Measurements from ENCODE around the gene C12orf42. TPM values are rescaled to one million over a fixed set of nuclear protein-coding genes. Genes with fewer than 3 reads are reported as not detected.

C12orf42 gene
- total RNA-seq, 2 experiments from 2014 or later: 3.9 to 4.8 TPM

GRCh38 chr12:103303484-103303883 lies 192.3 kb downstream of the C12orf42 start:
- POLR2A ChIA-PET: no interaction called here
- CTCF ChIA-PET: no interaction called here

GRCh38 chr12:103301642-103302591 lies 193.9 kb downstream of the C12orf42 start:
- Histone ChIP-seq H3K27ac (ENCODE audit: low read depth in 1 of 2, low read length in 2 of 2) (no peak overlapping the region), H3K4me1 (ENCODE audit: insufficient read depth, low read length) (no peaks in the 10 kb centered on the region), H3K9me3 (ENCODE audit: control insufficient read depth in 1 of 2, insufficient read depth in 1 of 2, low read length in 2 of 2) (peaks cover 0 to 5% of the 10 kb centered on the region in 2 experiments), H3K27me3 (ENCODE audit: control insufficient read depth in 1 of 2, insufficient read depth in 2 of 2, low read length in 2 of 2) (no peaks in the 10 kb centered on the region), H3K36me3 (ENCODE audit: insufficient read depth, low read length) (no peaks in the 10 kb centered on the region), H3K4me3 (ENCODE audit: low read length) (no peak overlapping the region)
- no peak overlapping the region for H3K27ac Mint-ChIP-seq
- ChIA-PET POLR2A (no interaction called here), CTCF (no interaction called here)
- no peak for DNase-seq
- intact Hi-C loops (cut with DNase I, micrococcal nuclease): no loop called here
- H3K9me3 Mint-ChIP-seq: no peaks in the 10 kb centered on the region
- TF ChIP-seq CTCF (IDR thresholded peaks at IDR 0.05): no peak
- H3K27me3 Mint-ChIP-seq: peaks cover 6% of the 10 kb centered on the region
- peaks cover 7% of the 10 kb centered on the region for H3K36me3 Mint-ChIP-seq (ENCODE audit: low read depth)
- ATAC-seq (ENCODE audit: poor library complexity): no peak
- H3K4me1 Mint-ChIP-seq (ENCODE audit: low read depth): no peaks in the 10 kb centered on the region
- H3K4me3 Mint-ChIP-seq: no peak overlapping the region

More at GRCh38 chr12:103303484-103303883, 192.3 kb downstream of the C12orf42 start:
- H3K9me3 ChIP-seq (ENCODE audit: control insufficient read depth in 1 of 2, insufficient read depth in 1 of 2, low read length in 2 of 2): peaks cover 0 to 5% of the 10 kb centered on the region in 2 experiments
- Mint-ChIP-seq H3K4me3 (no peak overlapping the region), H3K4me1 (ENCODE audit: low read depth) (no peaks in the 10 kb centered on the region), H3K36me3 (ENCODE audit: low read depth) (peaks cover 4% of the 10 kb centered on the region), H3K27me3 (peaks cover 6% of the 10 kb centered on the region), H3K27ac (no peak overlapping the region), H3K9me3 (no peaks in the 10 kb centered on the region)
- DNase-seq (no peak), ATAC-seq (ENCODE audit: poor library complexity) (no peak)
- no peak overlapping the region for H3K4me3 ChIP-seq (ENCODE audit: low read length)
- intact Hi-C loops (cut with DNase I, micrococcal nuclease): no loop called here
- no peaks in the 10 kb centered on the region for H3K4me1 ChIP-seq (ENCODE audit: insufficient read depth, low read length)
- H3K36me3 ChIP-seq (ENCODE audit: insufficient read depth, low read length): no peaks in the 10 kb centered on the region
- TF ChIP-seq CTCF (IDR thresholded peaks at IDR 0.05): no peak
- no peaks in the 10 kb centered on the region for H3K27me3 ChIP-seq (ENCODE audit: control insufficient read depth in 1 of 2, insufficient read depth in 2 of 2, low read length in 2 of 2)
- no peak overlapping the region for H3K27ac ChIP-seq (ENCODE audit: low read depth in 1 of 2, low read length in 2 of 2)

- no peaks in the 10 kb centered on the region for H3K36me3 ChIP-seq (ENCODE audit: insufficient read depth, low read length)
- no peaks in the 10 kb centered on the region for H3K36me3 Mint-ChIP-seq (ENCODE audit: low read depth)
- ChIA-PET POLR2A (no interaction called here), CTCF (no interaction called here)
- peaks cover 5% of the 10 kb centered on the region for H3K9me3 Mint-ChIP-seq
- H3K4me1 ChIP-seq (ENCODE audit: insufficient read depth, low read length): no peaks in the 10 kb centered on the region
- no peak for DNase-seq
- TF ChIP-seq CTCF (IDR thresholded peaks at IDR 0.05): no peak
- no peak for ATAC-seq (ENCODE audit: poor library complexity)
- no peaks in the 10 kb centered on the region for H3K27me3 Mint-ChIP-seq
- H3K4me1 Mint-ChIP-seq (ENCODE audit: low read depth): no peaks in the 10 kb centered on the region
- no peak overlapping the region for H3K4me3 Mint-ChIP-seq
- intact Hi-C loops (cut with DNase I, micrococcal nuclease): no loop called here
- H3K27ac ChIP-seq (ENCODE audit: low read depth in 1 of 2, low read length in 2 of 2): no peak overlapping the region
- H3K9me3 ChIP-seq (ENCODE audit: control insufficient read depth in 1 of 2, insufficient read depth in 1 of 2, low read length in 2 of 2): no peaks in the 10 kb centered on the region
- no peak overlapping the region for H3K4me3 ChIP-seq (ENCODE audit: low read length)
- H3K27ac Mint-ChIP-seq: no peak overlapping the region
- H3K27me3 ChIP-seq (ENCODE audit: control insufficient read depth in 1 of 2, insufficient read depth in 2 of 2, low read length in 2 of 2): no peaks in the 10 kb centered on the region
Observed at GRCh38 chr12:103288016-103288415, 207.8 kb downstream of the C12orf42 start.
